ENCODE results near the gene MAD1L1. TPM values are rescaled to one million over a fixed set of nuclear protein-coding genes. Genes with fewer than 3 reads are reported as not detected.

The MAD1L1 gene
- total and polyA plus RNA-seq, 7 donors: 11.7 to 17.5 (median 15.6) TPM

GRCh38 chr7:1777122-1777521, 455.6 kb downstream of the MAD1L1 start:
- ATAC-seq: no peak

GRCh38 chr7:1775389-1775788, 457.4 kb downstream of the MAD1L1 start:
- 73 to 79% (median 78%) methylated on average over 4 of the region's 4 CpGs for WGBS, 3 donors
- intact Hi-C loops (cut with DNase I): no loop called here
- Histone ChIP-seq H3K4me1 (no peaks in the 10 kb centered on the region), H3K9me3 (no peaks in the 10 kb centered on the region), H3K27ac (no peak overlapping the region), H3K36me3 (ENCODE audit: insufficient read depth in 1 of 2, low read depth in 1 of 2) (no peaks in the 10 kb centered on the region), H3K4me3 (no peak overlapping the region), H3K27me3 (ENCODE audit: insufficient read depth in 3 of 3, low read length in 2 of 3) (peaks cover 0 to 12% (median 0%) of the 10 kb centered on the region in 3 donors)
- no peak for TF ChIP-seq CTCF (IDR thresholded peaks at IDR 0.05)
- ATAC-seq: no peak
- no peak for DNase-seq

More at GRCh38 chr7:1777122-1777521, 455.6 kb downstream of the MAD1L1 start:
- no peak for TF ChIP-seq CTCF (IDR thresholded peaks at IDR 0.05)
- no peak for DNase-seq
- peaks cover 0 to 12% (median 0%) of the 10 kb centered on the region in 3 donors for H3K27me3 ChIP-seq (ENCODE audit: insufficient read depth in 3 of 3, low read length in 2 of 3)
- WGBS, 3 donors: 76 to 85% (median 83%) methylated on average over 6 of the region's 6 CpGs
- H3K9me3 ChIP-seq: no peaks in the 10 kb centered on the region
- no peaks in the 10 kb centered on the region for H3K4me1 ChIP-seq
- no peak overlapping the region for H3K27ac ChIP-seq
- no peak overlapping the region for H3K4me3 ChIP-seq
- no peaks in the 10 kb centered on the region for H3K36me3 ChIP-seq (ENCODE audit: insufficient read depth in 1 of 2, low read depth in 1 of 2)
- intact Hi-C loops (cut with DNase I): no loop called here

GRCh38 chr7:1770331-1770730, 462.4 kb downstream of the MAD1L1 start:
- Histone ChIP-seq H3K4me1 (no peaks in the 10 kb centered on the region), H3K27me3 (ENCODE audit: insufficient read depth in 3 of 3, low read length in 2 of 3) (peaks cover 0 to 4% (median 0%) of the 10 kb centered on the region in 3 donors), H3K36me3 (ENCODE audit: insufficient read depth in 1 of 2, low read depth in 1 of 2) (no peaks in the 10 kb centered on the region), H3K27ac (no peak overlapping the region), H3K9me3 (no peaks in the 10 kb centered on the region), H3K4me3 (no peak overlapping the region)
- ATAC-seq (no peak), DNase-seq (no peak)
- WGBS, 3 donors: 89 to 91% (median 90%) methylated on average over 6 of the region's 6 CpGs
- intact Hi-C loops (cut with DNase I): no loop called here
- TF ChIP-seq CTCF (IDR thresholded peaks at IDR 0.05): no peak

GRCh38 chr7:1769286-1770200, 463.2 kb downstream of the MAD1L1 start:
- intact Hi-C loops (cut with DNase I): no loop called here
- H3K9me3 ChIP-seq: no peaks in the 10 kb centered on the region
- no peak for TF ChIP-seq CTCF (IDR thresholded peaks at IDR 0.05)
- H3K4me1 ChIP-seq: no peaks in the 10 kb centered on the region
- H3K4me3 ChIP-seq: no peak overlapping the region
- WGBS, 3 donors: 94 to 95% (median 94%) methylated on average over 54 of the region's 54 CpGs
- H3K36me3 ChIP-seq (ENCODE audit: insufficient read depth in 1 of 2, low read depth in 1 of 2): no peaks in the 10 kb centered on the region
- peaks cover 0 to 4% (median 0%) of the 10 kb centered on the region in 3 donors for H3K27me3 ChIP-seq (ENCODE audit: insufficient read depth in 3 of 3, low read length in 2 of 3)
- DNase-seq: no peak
- no peak overlapping the region for H3K27ac ChIP-seq
- ATAC-seq: no peak
